ENCODE data around the gene SFXN1. TPM values are rescaled to one million over a fixed set of nuclear protein-coding genes. Genes with fewer than 3 reads are reported as not detected.

Gene SFXN1
- total RNA-seq, 1 donor from 2014 or later = 49.9 TPM

- DNase-seq (ENCODE audit: low read depth) = no peak
- H3K4me3 ChIP-seq (ENCODE audit: low read depth, low read length) = no peak overlapping the region
- no peak for TF ChIP-seq CTCF (conservative IDR thresholded peaks at IDR 0.05; ENCODE audit: low read depth, low read length)
Measured at GRCh38 chr5:175472378-175472777, 6.0 kb upstream of the SFXN1 start.

- H3K4me3 ChIP-seq (ENCODE audit: low read depth, low read length) = no peak overlapping the region
- no peak for DNase-seq (ENCODE audit: low read depth)
- TF ChIP-seq CTCF (conservative IDR thresholded peaks at IDR 0.05; ENCODE audit: low read depth, low read length) = no peak
Measured at GRCh38 chr5:175475248-175475647, 3.1 kb upstream of the SFXN1 start.

GRCh38 chr5:175477440-175477839, 920 bp upstream of the SFXN1 start:
- no peak for TF ChIP-seq CTCF (conservative IDR thresholded peaks at IDR 0.05; ENCODE audit: low read depth, low read length)
- no peak overlapping the region for H3K4me3 ChIP-seq (ENCODE audit: low read depth, low read length)
- no peak for DNase-seq (ENCODE audit: low read depth)

- DNase-seq (ENCODE audit: low read depth) = no peak
- peak overlapping the region; percentile 65 for H3K4me3 ChIP-seq (ENCODE audit: low read depth, low read length)
- no peak for TF ChIP-seq CTCF (conservative IDR thresholded peaks at IDR 0.05; ENCODE audit: low read depth, low read length)
Measured at GRCh38 chr5:175478008-175478383, 364 bp upstream of the SFXN1 start.

- no peak for DNase-seq (ENCODE audit: low read depth)
- TF ChIP-seq CTCF (conservative IDR thresholded peaks at IDR 0.05; ENCODE audit: low read depth, low read length) = no peak
- peak overlapping the region; percentile 65 for H3K4me3 ChIP-seq (ENCODE audit: low read depth, low read length)
Measured at GRCh38 chr5:175479125-175479881, 943 bp downstream of the SFXN1 start.

- TF ChIP-seq CTCF (conservative IDR thresholded peaks at IDR 0.05; ENCODE audit: low read depth, low read length) = no peak
- no peak for DNase-seq (ENCODE audit: low read depth)
- no peak overlapping the region for H3K4me3 ChIP-seq (ENCODE audit: low read depth, low read length)
Measured at GRCh38 chr5:175483337-175483736, 5.0 kb downstream of the SFXN1 start.

GRCh38 chr5:175484322-175484721, 6.0 kb downstream of the SFXN1 start:
- no peak for DNase-seq (ENCODE audit: low read depth)
- TF ChIP-seq CTCF (conservative IDR thresholded peaks at IDR 0.05; ENCODE audit: low read depth, low read length) = no peak
- no peak overlapping the region for H3K4me3 ChIP-seq (ENCODE audit: low read depth, low read length)
